SK-N-SH treated with all-trans-retinoic acid at 6 μM for 48 hours (cell line): ENCODE measurements around the gene HDGF.

Source experiments
- PPARA ChIP-seq: fragments of 250-450 bp; sonication (Bioruptor Pico); IDR thresholded peaks from 2 replicates; pipeline ENCODE4 v1.5.0; 2020; ENCODE audit warnings: mild to moderate bottlenecking, borderline replicate concordance
- RARB ChIP-seq: fragments of 250-450 bp; sonication (Bioruptor Pico); IDR thresholded peaks from 2 replicates; pipeline ENCODE4 v1.8.0; 2021; ENCODE audit warnings: mild to moderate bottlenecking, moderate library complexity
- ZFP3 ChIP-seq: fragments of 250-450 bp; sonication (Bioruptor Pico); IDR thresholded peaks from 2 replicates; pipeline ENCODE4 v1.5.0; 2020; ENCODE audit warnings: mild to moderate bottlenecking, moderate library complexity
- TF ChIP-seq, protein P1 (sequence below): fragments of 250-450 bp; sonication (Bioruptor Pico); IDR thresholded peaks from 2 replicates; pipeline ENCODE4 v1.5.0; 2020; ENCODE audit warnings: mild to moderate bottlenecking, moderate library complexity

DNA sequence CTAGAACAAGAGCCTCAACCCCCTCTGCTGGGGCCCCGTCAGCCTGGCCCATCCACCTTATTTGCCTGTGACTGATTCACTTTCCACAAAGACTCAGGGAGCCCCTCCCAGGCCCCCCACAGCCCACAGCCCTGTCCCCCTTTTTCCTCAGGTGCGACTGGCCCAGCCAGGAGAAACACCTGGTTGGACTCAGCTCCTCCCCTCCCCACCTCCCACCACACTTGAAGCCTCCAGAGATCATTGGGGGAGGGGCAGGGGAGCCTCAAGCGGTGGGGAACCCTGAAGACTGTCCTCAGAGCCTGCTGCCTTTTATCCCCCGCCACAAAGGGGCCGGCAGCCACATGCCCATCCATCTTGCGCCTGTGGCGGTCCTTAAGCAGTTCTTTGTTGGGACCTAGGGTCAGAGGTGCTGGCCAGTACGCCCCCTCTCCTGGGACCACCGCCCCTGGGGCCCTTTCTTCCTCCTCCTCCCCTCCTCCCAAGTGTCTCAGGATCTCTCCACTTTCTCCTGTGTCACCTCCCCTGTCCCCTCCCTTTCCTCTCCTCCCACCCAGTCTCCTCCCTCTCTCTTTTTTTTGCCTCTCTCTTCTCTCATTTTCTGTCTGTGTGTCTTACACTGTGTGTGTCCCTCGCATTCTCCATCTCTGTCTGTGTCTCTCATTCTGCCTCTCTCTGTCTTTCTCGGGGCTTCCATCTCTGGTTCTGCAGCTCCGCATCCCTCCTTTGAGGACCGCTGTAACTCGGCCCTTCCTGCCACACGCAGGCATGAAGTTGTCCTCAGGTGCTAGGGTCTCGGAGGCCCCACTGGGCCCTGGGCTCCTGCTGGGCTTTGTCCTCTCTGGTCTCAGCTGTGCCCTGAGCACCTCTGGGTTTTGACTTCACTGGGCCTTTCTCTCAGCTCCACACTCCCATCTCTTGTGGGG lies 58.3 kb downstream of the HDGF start:
- TF ChIP-seq ZFP3 (CRISPR knock-in tag) (no peak), PPARA (CRISPR knock-in tag) (no peak), RARB (CRISPR knock-in tag) (no peak)
- TF ChIP-seq, protein P1, sequence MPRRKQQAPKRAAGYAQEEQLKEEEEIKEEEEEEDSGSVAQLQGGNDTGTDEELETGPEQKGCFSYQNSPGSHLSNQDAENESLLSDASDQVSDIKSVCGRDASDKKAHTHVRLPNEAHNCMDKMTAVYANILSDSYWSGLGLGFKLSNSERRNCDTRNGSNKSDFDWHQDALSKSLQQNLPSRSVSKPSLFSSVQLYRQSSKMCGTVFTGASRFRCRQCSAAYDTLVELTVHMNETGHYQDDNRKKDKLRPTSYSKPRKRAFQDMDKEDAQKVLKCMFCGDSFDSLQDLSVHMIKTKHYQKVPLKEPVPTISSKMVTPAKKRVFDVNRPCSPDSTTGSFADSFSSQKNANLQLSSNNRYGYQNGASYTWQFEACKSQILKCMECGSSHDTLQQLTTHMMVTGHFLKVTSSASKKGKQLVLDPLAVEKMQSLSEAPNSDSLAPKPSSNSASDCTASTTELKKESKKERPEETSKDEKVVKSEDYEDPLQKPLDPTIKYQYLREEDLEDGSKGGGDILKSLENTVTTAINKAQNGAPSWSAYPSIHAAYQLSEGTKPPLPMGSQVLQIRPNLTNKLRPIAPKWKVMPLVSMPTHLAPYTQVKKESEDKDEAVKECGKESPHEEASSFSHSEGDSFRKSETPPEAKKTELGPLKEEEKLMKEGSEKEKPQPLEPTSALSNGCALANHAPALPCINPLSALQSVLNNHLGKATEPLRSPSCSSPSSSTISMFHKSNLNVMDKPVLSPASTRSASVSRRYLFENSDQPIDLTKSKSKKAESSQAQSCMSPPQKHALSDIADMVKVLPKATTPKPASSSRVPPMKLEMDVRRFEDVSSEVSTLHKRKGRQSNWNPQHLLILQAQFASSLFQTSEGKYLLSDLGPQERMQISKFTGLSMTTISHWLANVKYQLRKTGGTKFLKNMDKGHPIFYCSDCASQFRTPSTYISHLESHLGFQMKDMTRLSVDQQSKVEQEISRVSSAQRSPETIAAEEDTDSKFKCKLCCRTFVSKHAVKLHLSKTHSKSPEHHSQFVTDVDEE (CRISPR knock-in tag) = no peak
